Measurements from ENCODE around the gene BDH2. TPM values are rescaled to one million over a fixed set of nuclear protein-coding genes. Genes with fewer than 3 reads are reported as not detected.

BDH2 gene
- total and polyA plus RNA-seq, 2 donors (not counting 3 experiments of a cell fraction or from before 2014, with no cell fraction given) = 29.4 to 40.9 TPM

DNA sequence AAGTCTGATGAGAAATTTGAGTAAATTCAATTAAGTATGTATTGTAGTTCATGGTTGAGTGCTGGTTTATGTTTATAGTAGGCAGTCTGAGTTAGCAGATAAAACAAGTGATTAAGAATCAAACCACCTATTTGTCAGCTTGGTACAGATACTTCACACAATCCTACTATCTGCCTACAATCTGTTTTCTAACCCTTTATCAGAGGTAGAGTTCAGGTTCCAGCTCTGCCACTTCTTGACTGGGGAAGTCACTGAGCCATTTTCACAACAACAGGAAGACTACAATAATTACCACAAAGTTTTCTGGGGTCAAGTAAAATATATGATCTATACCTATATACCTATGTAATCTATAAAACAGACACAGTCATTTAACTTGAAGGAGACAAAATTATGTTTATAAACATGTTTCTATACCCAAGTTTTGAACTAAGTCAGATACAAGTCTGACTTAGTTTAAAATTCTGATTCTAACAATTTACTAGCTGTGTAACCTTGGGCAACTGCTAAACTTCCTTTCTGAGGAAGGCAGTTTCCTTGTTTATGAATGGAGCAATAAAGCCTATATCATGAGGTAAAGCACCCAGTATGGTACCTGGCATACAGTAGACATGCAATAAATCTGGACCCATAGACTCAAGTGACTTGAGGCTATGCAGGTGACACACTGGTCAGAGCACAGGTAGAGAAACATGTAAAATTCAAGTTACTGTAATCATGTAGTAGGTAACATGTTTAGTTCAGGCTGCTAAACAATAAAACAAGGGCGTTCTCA is 37.2 kb upstream of the BDH2 start:
- H3K9me3 ChIP-seq (replicated peaks; ENCODE audit: control insufficient read depth, insufficient read depth, low read length) = no peaks in the 10 kb centered on the region
- H3K4me2 ChIP-seq (ENCODE audit: insufficient read depth, low read length) = peak overlapping the region; percentile 33
- ChIA-PET POLR2A (no interaction called here), CTCF (interaction anchor here (0.6 to 1.3 kb wide), 2 partner anchors 33 to 37 kb away, joined by 3 to 7 read pairs; partner anchors contain the start of gene BDH2)
- TF ChIP-seq MYC (IDR thresholded peaks at IDR 0.05; ENCODE audit: low read depth, low read length) (no peak), POLR2AphosphoS5 (IDR thresholded peaks at IDR 0.05; ENCODE audit: insufficient read depth, low read depth, low read length) (peak; percentile 35), CTCF (IDR thresholded peaks at IDR 0.05; ENCODE audit: extremely low read depth in 1 of 2, insufficient read depth in 1 of 2, low read depth in 1 of 2, low read length in 2 of 2) (no peak), GATA2 (IDR thresholded peaks at IDR 0.05; ENCODE audit: insufficient read depth, insufficient read length, low read depth, low read length) (peak; percentile 68), JUN (IDR thresholded peaks at IDR 0.05; ENCODE audit: borderline replicate concordance, insufficient read depth, insufficient read length, low read depth) (no peak), MAX (IDR thresholded peaks at IDR 0.05; ENCODE audit: insufficient read depth, insufficient read length) (no peak), EZH2 (IDR thresholded peaks at IDR 0.05; ENCODE audit: borderline replicate concordance, low read depth, low read length, severe bottlenecking) (no peak)
- peaks cover 3 to 32% of the 10 kb centered on the region in 2 experiments for H3K36me3 ChIP-seq (ENCODE audit: control insufficient read depth in 2 of 2, extremely low read depth in 1 of 2, insufficient read depth in 2 of 2, low read length in 2 of 2)
- no peaks in the 10 kb centered on the region for H3K79me2 ChIP-seq (ENCODE audit: control insufficient read depth, insufficient read depth, low read length)
- peak overlapping the region; percentile 7 for H3K9ac ChIP-seq (replicated peaks; ENCODE audit: extremely low read depth, insufficient read depth, low read length)
- peak overlapping the region; percentile 6 for H2AFZ ChIP-seq (ENCODE audit: low read depth, low read length)
- peaks cover 32% of the 10 kb centered on the region for H3K4me1 ChIP-seq (ENCODE audit: control insufficient read depth, extremely low read depth, insufficient read depth, low read length)
- H3K27me3 ChIP-seq (ENCODE audit: control insufficient read depth in 2 of 2, insufficient read depth in 2 of 2, low read length in 2 of 2) = no peaks in the 10 kb centered on the region
- dilution Hi-C loops (cut with MboI; ENCODE audit: extremely low pct_ligation_motif_present, low sequenced_read_pairs) = no loop called here
- no peaks in the 10 kb centered on the region for H3K9me1 ChIP-seq (replicated peaks; ENCODE audit: control insufficient read depth, extremely low read depth, insufficient read depth, low read length)
- FAIRE-seq (peak; percentile 33), DNase-seq (ENCODE audit: low read depth, low spot score) (peak; percentile 75)
- BruUV-seq (replicated peaks) = TSS peak; percentile 63
- no peaks in the 10 kb centered on the region for H4K20me1 ChIP-seq (replicated peaks; ENCODE audit: control insufficient read depth, extremely low read depth, insufficient read depth, low read length)
- no peak overlapping the region for H3K4me3 ChIP-seq (replicated peaks in 1 of 3; ENCODE audit: insufficient read depth in 1 of 3, low read depth in 1 of 3, low read length in 3 of 3)
- peak overlapping the region; percentile 78 for H3K27ac ChIP-seq (ENCODE audit: insufficient read depth, low read depth, low read length)
- intact Hi-C loops (cut with micrococcal nuclease) = no loop called here
